Endothelial cell (in vitro differentiated cells): ENCODE measurements around the gene H1-8. TPM values are rescaled to one million over a fixed set of nuclear protein-coding genes. Genes with fewer than 3 reads are reported as not detected.

Source experiments
- DNase-seq: peaks from one replicate; pipeline ENCODE4 v3.0.0; 2021; ENCODE audit warnings: low spot score
- H3K27ac Mint-ChIP-seq: one replicate; pipeline ENCODE4 v1.8.0; 2021; ENCODE audit warnings: mixed read lengths, inconsistent platforms; ENCODE audit not compliant: unreplicated experiment
- H3K27me3 Mint-ChIP-seq: one replicate; pipeline ENCODE4 v1.8.0; 2021; ENCODE audit warnings: mild to moderate bottlenecking, moderate library complexity, mixed read lengths, inconsistent platforms; ENCODE audit not compliant: unreplicated experiment
- H3K36me3 Mint-ChIP-seq: one replicate; pipeline ENCODE4 v1.8.0; 2021; ENCODE audit warnings: mild to moderate bottlenecking, low read depth, mixed read lengths, inconsistent platforms; ENCODE audit not compliant: unreplicated experiment
- H3K4me1 Mint-ChIP-seq: one replicate; pipeline ENCODE4 v1.8.0; 2021; ENCODE audit warnings: mild to moderate bottlenecking, mixed read lengths, inconsistent platforms; ENCODE audit not compliant: unreplicated experiment
- H3K4me3 Mint-ChIP-seq: one replicate; pipeline ENCODE4 v1.8.0; 2021; ENCODE audit warnings: mild to moderate bottlenecking, mixed read lengths, inconsistent platforms; ENCODE audit not compliant: unreplicated experiment
- H3K9me3 Mint-ChIP-seq: one replicate; pipeline ENCODE4 v1.8.0; 2021; ENCODE audit warnings: mixed read lengths, inconsistent platforms; ENCODE audit not compliant: unreplicated experiment
- CTCF ChIP-seq: fragments of 200-600 bp; sonication (generic); IDR thresholded peaks from one replicate; pipeline ENCODE4 v1.5.0; 2021; ENCODE audit warnings: antibody characterized with exemption; ENCODE audit not compliant: unreplicated experiment
- total RNA-seq: library from RNA; stranded (reverse); fragmentation: NEBNext Ultra II Directional; extraction: Animal tissue kit (Norgen Biotek cat#: 25700); gene quantifications from one replicate; pipeline ENCODE4 v1.2.1, GENCODE V29; 2021; ENCODE audit not compliant: unreplicated experiment

The H1-8 gene
- total RNA-seq, 1 donor from 2014 or later = 2.7 TPM

- Mint-ChIP-seq H3K27ac (no peak overlapping the region), H3K4me3 (peak overlapping the region; percentile 37), H3K4me1 (peaks cover 7% of the 10 kb centered on the region), H3K36me3 (peaks cover 53% of the 10 kb centered on the region), H3K9me3 (no peaks in the 10 kb centered on the region), H3K27me3 (peaks cover 41% of the 10 kb centered on the region)
- no peak for DNase-seq
- TF ChIP-seq CTCF = no peak
Observed at GRCh38 chr3:129583289-129583688, 40.3 kb downstream of the H1-8 start.

DNA sequence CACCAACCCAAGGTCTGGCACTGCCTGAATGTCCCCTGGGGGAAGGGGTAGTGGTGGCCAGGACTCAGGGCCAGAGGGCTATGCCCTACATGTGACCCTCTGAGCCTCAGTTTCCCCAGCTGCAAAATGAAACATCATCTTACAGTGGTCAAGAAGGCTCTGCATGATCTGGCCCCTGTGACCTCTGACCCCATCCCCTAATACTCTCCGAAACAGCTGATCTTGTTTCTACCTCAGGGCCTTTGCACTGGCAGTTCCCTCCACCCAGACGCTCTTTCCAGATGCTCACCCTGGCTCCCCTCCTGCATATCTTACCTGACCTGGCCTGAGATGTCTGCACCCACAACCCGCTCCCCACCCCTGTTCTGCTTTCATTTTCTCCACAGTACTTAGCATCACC lies 41.7 kb downstream of the H1-8 start:
- no peaks in the 10 kb centered on the region for H3K9me3 Mint-ChIP-seq
- H3K36me3 Mint-ChIP-seq = peaks cover 50% of the 10 kb centered on the region
- H3K4me1 Mint-ChIP-seq = peaks cover 7% of the 10 kb centered on the region
- H3K27me3 Mint-ChIP-seq = peaks cover 38% of the 10 kb centered on the region
- no peak for DNase-seq
- peak overlapping the region; percentile 82 for H3K4me3 Mint-ChIP-seq
- H3K27ac Mint-ChIP-seq = peak overlapping the region; percentile 74
- no peak for TF ChIP-seq CTCF

DNA sequence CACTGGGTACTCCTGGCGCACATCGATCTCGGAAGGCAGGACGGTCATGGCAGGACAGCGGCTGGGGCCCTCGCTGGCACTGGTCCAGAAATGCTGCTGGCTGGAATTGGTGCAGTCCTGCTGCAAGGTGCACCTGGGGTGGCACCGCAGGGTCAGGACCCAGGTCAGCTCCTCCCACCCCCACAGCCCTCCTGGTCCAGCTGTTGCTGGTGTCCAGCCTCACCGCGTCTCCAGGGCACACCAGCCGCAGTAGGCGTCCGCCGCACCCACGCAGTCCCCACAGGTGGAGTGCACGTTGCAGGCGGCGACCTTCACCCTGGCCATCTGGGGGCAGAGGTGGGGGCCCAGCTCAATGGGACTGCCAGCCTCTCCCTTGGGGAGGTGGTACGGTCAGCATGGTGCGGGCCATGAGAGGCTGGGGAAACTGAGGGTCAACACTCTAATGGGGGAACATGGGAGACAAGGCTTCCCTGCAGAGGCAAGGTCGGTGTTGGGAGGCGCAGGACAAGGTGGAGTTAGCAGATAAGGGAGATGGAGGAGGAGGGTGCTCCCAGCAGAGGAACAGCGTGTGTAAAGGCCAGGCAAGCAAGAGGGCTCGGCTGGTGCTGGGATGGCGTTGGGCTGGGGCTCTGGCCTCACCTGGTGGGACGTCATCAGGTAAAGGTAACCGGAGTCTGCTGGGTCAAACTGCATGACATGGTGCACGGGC lies 43.1 kb downstream of the H1-8 start:
- peaks cover 28% of the 10 kb centered on the region for H3K27me3 Mint-ChIP-seq
- peak overlapping the region; percentile 78 for H3K4me3 Mint-ChIP-seq
- peaks cover 49% of the 10 kb centered on the region for H3K36me3 Mint-ChIP-seq
- H3K4me1 Mint-ChIP-seq = peaks cover 19% of the 10 kb centered on the region
- DNase-seq = no peak
- TF ChIP-seq CTCF = no peak
- H3K9me3 Mint-ChIP-seq = no peaks in the 10 kb centered on the region
- H3K27ac Mint-ChIP-seq = no peak overlapping the region

DNA sequence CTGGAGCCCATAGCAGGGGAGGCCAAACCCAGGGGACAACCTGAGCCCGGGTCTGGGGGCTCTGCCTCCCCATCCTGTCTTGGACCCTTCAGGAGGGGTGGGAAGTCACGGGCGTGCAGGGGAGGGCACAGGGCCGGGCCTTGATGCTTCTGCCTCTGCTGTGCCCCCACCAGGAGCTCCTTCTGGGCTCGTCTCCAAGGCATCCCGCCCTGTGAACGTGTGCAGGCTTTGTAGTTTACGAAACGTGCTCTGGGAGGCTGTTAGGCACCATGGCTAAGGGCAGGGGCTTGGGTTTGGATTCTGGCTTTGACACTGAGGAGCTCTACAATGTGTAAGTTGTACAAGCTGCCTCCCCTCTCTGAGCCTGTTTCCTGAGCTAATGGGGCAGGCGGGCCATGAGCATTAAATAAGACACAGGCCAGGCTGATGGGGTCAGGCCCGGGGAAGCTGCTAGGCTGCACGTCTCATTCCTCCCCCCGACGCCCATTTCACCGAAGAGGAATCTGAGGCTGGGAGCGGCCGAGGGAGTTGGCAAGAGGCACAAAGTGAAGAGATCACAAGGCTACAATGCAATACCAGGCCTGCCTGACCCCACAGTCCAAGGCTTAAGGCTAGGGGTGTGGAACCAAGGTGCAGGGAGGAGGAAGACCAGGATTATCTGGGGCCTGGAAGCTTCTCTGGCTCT lies 43.9 kb downstream of the H1-8 start:
- no peaks in the 10 kb centered on the region for H3K9me3 Mint-ChIP-seq
- no peak for DNase-seq
- H3K4me3 Mint-ChIP-seq = peak overlapping the region; percentile 47
- peaks cover 48% of the 10 kb centered on the region for H3K36me3 Mint-ChIP-seq
- no peak overlapping the region for H3K27ac Mint-ChIP-seq
- peaks cover 26% of the 10 kb centered on the region for H3K4me1 Mint-ChIP-seq
- TF ChIP-seq CTCF = no peak
- peaks cover 24% of the 10 kb centered on the region for H3K27me3 Mint-ChIP-seq
